Activated CD4-positive, alpha-beta T cell treated with anti-CD3 and anti-CD28 coated beads, Interleukin-2, amount 50 U/mL, for 4 hours (primary cell): ENCODE data around the gene MORN5.
A peak's percentile ranks its signal among the peaks of the same experiment; 100 is the strongest.

Experiments used
- DNase-seq, 2 experiments: peaks; one replicate each; pipeline ENCODE4 v3.0.0-alpha.2; 2020

The MORN5 gene

GRCh38 chr9:122144836-122145591, 14.7 kb upstream of the MORN5 start:
- DNase-seq: no peak

- DNase-seq: no peak
Observed at GRCh38 chr9:122145592-122145863, 14.2 kb upstream of the MORN5 start.

- no peak for DNase-seq
Observed at GRCh38 chr9:122151267-122151828, 8.4 kb upstream of the MORN5 start.

GRCh38 chr9:122155796-122156195, 3.9 kb upstream of the MORN5 start:
- DNase-seq: no peak

- peak; percentile 3 to 10 for DNase-seq
Observed at GRCh38 chr9:122158202-122158601, 1.5 kb upstream of the MORN5 start.

- DNase-seq: no peak
Observed at GRCh38 chr9:122159925-122160246, 178 bp downstream of the MORN5 start.

GRCh38 chr9:122162415-122162814, 2.7 kb downstream of the MORN5 start:
- DNase-seq: no peak

- no peak for DNase-seq
Observed at GRCh38 chr9:122164286-122164685, 4.6 kb downstream of the MORN5 start.

- no peak for DNase-seq
Observed at GRCh38 chr9:122168356-122168755, 8.6 kb downstream of the MORN5 start.

- DNase-seq: no peak
Observed at GRCh38 chr9:122172131-122172530, 12.4 kb downstream of the MORN5 start.

GRCh38 chr9:122173670-122174069, 14.0 kb downstream of the MORN5 start:
- DNase-seq: no peak

GRCh38 chr9:122176916-122177315, 17.2 kb downstream of the MORN5 start:
- DNase-seq: no peak

GRCh38 chr9:122179054-122179689, 19.5 kb downstream of the MORN5 start:
- DNase-seq: no peak

GRCh38 chr9:122179690-122180074, 20.0 kb downstream of the MORN5 start:
- no peak for DNase-seq

- DNase-seq: no peak
Observed at GRCh38 chr9:122180633-122181032, 20.9 kb downstream of the MORN5 start.

GRCh38 chr9:122183501-122183900, 23.8 kb downstream of the MORN5 start:
- DNase-seq: no peak

GRCh38 chr9:122184551-122184950, 24.8 kb downstream of the MORN5 start:
- DNase-seq: no peak

- no peak for DNase-seq
Observed at GRCh38 chr9:122186301-122186700, 26.6 kb downstream of the MORN5 start.

- DNase-seq: no peak
Observed at GRCh38 chr9:122186777-122187470, 27.2 kb downstream of the MORN5 start.

- DNase-seq: no peak
Observed at GRCh38 chr9:122188369-122188768, 28.7 kb downstream of the MORN5 start.

GRCh38 chr9:122190597-122191381, 31.1 kb downstream of the MORN5 start:
- no peak for DNase-seq

GRCh38 chr9:122191584-122191983, 31.9 kb downstream of the MORN5 start:
- DNase-seq: no peak

- no peak for DNase-seq
Observed at GRCh38 chr9:122192261-122192875, 32.7 kb downstream of the MORN5 start.
